HG03045 (cell line): ENCODE measurements around the gene KSR1.

Source experiments
- ATAC-seq: cut with Tn5 transposase; IDR thresholded peaks from one replicate; pipeline ENCODE4 v1.9.1; 2021; ENCODE audit warnings: mild to moderate bottlenecking, moderate library complexity; ENCODE audit not compliant: unreplicated experiment

KSR1 gene

GRCh38 chr17:27603421-27603770, 147.1 kb downstream of the KSR1 start:
- no peak for ATAC-seq

- no peak for ATAC-seq
Observed at GRCh38 chr17:27603880-27604794, 147.9 kb downstream of the KSR1 start.

GRCh38 chr17:27605409-27605808, 149.2 kb downstream of the KSR1 start:
- no peak for ATAC-seq

GRCh38 chr17:27607521-27608091, 151.4 kb downstream of the KSR1 start:
- ATAC-seq: no peak

- ATAC-seq: no peak
Observed at GRCh38 chr17:27608328-27609230, 152.3 kb downstream of the KSR1 start.

GRCh38 chr17:27609611-27610303, 153.5 kb downstream of the KSR1 start:
- ATAC-seq: no peak

GRCh38 chr17:27610304-27610677, 154.0 kb downstream of the KSR1 start:
- no peak for ATAC-seq

- no peak for ATAC-seq
Observed at GRCh38 chr17:27612160-27612770, 156.0 kb downstream of the KSR1 start.

- no peak for ATAC-seq
Observed at GRCh38 chr17:27613433-27613832, 157.2 kb downstream of the KSR1 start.

GRCh38 chr17:27615121-27615520, 158.9 kb downstream of the KSR1 start:
- no peak for ATAC-seq

GRCh38 chr17:27616414-27616813, 160.2 kb downstream of the KSR1 start:
- ATAC-seq: no peak

GRCh38 chr17:27618417-27618816, 162.2 kb downstream of the KSR1 start:
- ATAC-seq: no peak

GRCh38 chr17:27620721-27621120, 164.5 kb downstream of the KSR1 start:
- ATAC-seq: no peak

GRCh38 chr17:27621536-27621935, 165.3 kb downstream of the KSR1 start:
- no peak for ATAC-seq

- no peak for ATAC-seq
Observed at GRCh38 chr17:27621942-27622559, 165.8 kb downstream of the KSR1 start.

- ATAC-seq: no peak
Observed at GRCh38 chr17:27622986-27623385, 166.7 kb downstream of the KSR1 start.

- no peak for ATAC-seq
Observed at GRCh38 chr17:27623614-27624013, 167.4 kb downstream of the KSR1 start.

GRCh38 chr17:27624539-27624938, 168.3 kb downstream of the KSR1 start:
- no peak for ATAC-seq

GRCh38 chr17:27625856-27626255, 169.6 kb downstream of the KSR1 start:
- ATAC-seq: no peak

GRCh38 chr17:27627514-27627913, 171.3 kb downstream of the KSR1 start:
- no peak for ATAC-seq
